ENCODE results near the gene KLHL30.
A peak's percentile ranks its signal among the peaks of the same experiment; 100 is the strongest.

KLHL30 gene

GRCh38 chr2:238135601-238136150 is 2.8 kb upstream of the KLHL30 start:
- Histone ChIP-seq H3K9ac (no peak overlapping the region), H3K9me3 (replicated peaks in 1 of 11) (no peaks in the 10 kb centered on the region), H3K27me3 (peaks cover 0 to 14% (median 0%) of the 10 kb centered on the region in 11 experiments; a peak in 8 of 22 replicates), H3K27ac (peak overlapping the region in 1 of 11 experiments; percentile 22; a peak in 1 of 22 replicates), H3K4me2 (no peak overlapping the region), H4K20me1 (peaks cover 0 to 5% (median 0%) of the 10 kb centered on the region in 11 experiments; a peak in 2 of 22 replicates), H3K4me1 (peaks cover 68 to 89% (median 81%) of the 10 kb centered on the region in 10 experiments), H3K36me3 (0 out of 22 replicates have a peak, but pooled peaks cover 0 to 4% (median 0%) of the 10 kb centered on the region in 11 experiments), H3K4me3 (no peak overlapping the region)
- TF ChIP-seq Cebpa-rat (IDR thresholded peaks at IDR 0.05), result no peak

GRCh38 chr2:238136820-238137537 is 1.5 kb upstream of the KLHL30 start:
- Histone ChIP-seq H3K27ac (peak overlapping the region in 7 of 11 experiments; percentile 7 to 74 (median 20); a peak in 9 of 22 replicates), H3K4me2 (peak overlapping the region; percentile 86 to 98 (median 95)), H3K4me1 (peaks cover 69 to 89% (median 81%) of the 10 kb centered on the region in 10 experiments), H3K36me3 (0 out of 22 replicates have a peak, but pooled peaks cover 0 to 10% (median 0%) of the 10 kb centered on the region in 11 experiments), H3K4me3 (no peak overlapping the region), H4K20me1 (peaks cover 0 to 18% (median 0%) of the 10 kb centered on the region in 11 experiments; a peak in 4 of 22 replicates), H3K27me3 (peaks cover 0 to 1% (median 0%) of the 10 kb centered on the region in 11 experiments; a peak in 1 of 22 replicates), H3K9ac (peak overlapping the region in 1 of 11 experiments; percentile 19; a peak in 2 of 22 replicates), H3K9me3 (replicated peaks in 1 of 11) (no peaks in the 10 kb centered on the region)
- peak in 7 of 11 experiments; percentile 21 to 92 (median 86); a peak in 11 of 22 replicates for TF ChIP-seq Cebpa-rat (IDR thresholded peaks at IDR 0.05)

GRCh38 chr2:238137885-238138284 is 583 bp upstream of the KLHL30 start:
- no peak for TF ChIP-seq Cebpa-rat (IDR thresholded peaks at IDR 0.05)
- H3K9ac ChIP-seq, result peak overlapping the region in 8 of 11 experiments; percentile 55 to 76 (median 72); a peak in 10 of 22 replicates
- 0 out of 22 replicates have a peak, but pooled peaks cover 0 to 10% (median 0%) of the 10 kb centered on the region in 11 experiments for H3K36me3 ChIP-seq
- peaks cover 76 to 89% (median 81%) of the 10 kb centered on the region in 10 experiments for H3K4me1 ChIP-seq
- no peaks in the 10 kb centered on the region for H3K9me3 ChIP-seq (replicated peaks in 1 of 11)
- peaks cover 0 to 27% (median 0%) of the 10 kb centered on the region in 11 experiments; a peak in 4 of 22 replicates for H4K20me1 ChIP-seq
- peak overlapping the region in 10 of 11 experiments; percentile 60 to 74 (median 67); a peak in 15 of 22 replicates for H3K27ac ChIP-seq
- no peaks in the 10 kb centered on the region for H3K27me3 ChIP-seq
- H3K4me2 ChIP-seq, result peak overlapping the region; percentile 86 to 98 (median 95)
- H3K4me3 ChIP-seq, result peak overlapping the region in 2 of 10 experiments; percentile 37 to 68; a peak in 3 of 20 replicates

- Histone ChIP-seq H4K20me1 (peaks cover 0 to 40% (median 0%) of the 10 kb centered on the region in 11 experiments; a peak in 4 of 22 replicates), H3K9me3 (replicated peaks in 1 of 11) (no peaks in the 10 kb centered on the region), H3K36me3 (0 out of 22 replicates have a peak, but pooled peaks cover 0 to 10% (median 0%) of the 10 kb centered on the region in 11 experiments), H3K27me3 (no peaks in the 10 kb centered on the region), H3K9ac (peak overlapping the region; percentile 55 to 82 (median 73)), H3K4me1 (peaks cover 79 to 89% (median 82%) of the 10 kb centered on the region in 10 experiments), H3K4me3 (peak overlapping the region; percentile 26 to 68 (median 42)), H3K4me2 (peak overlapping the region; percentile 86 to 98 (median 95)), H3K27ac (peak overlapping the region; percentile 60 to 74 (median 68); a peak in 21 of 22 replicates)
- TF ChIP-seq Cebpa-rat (IDR thresholded peaks at IDR 0.05), result no peak
Observed at GRCh38 chr2:238139196-238140039, 950 bp downstream of the KLHL30 start.

GRCh38 chr2:238140040-238140439 is 1.6 kb downstream of the KLHL30 start:
- peak overlapping the region in 10 of 11 experiments; percentile 86 to 98 (median 96); a peak in 18 of 22 replicates for H3K4me2 ChIP-seq

GRCh38 chr2:238140721-238141540 is 2.5 kb downstream of the KLHL30 start:
- peaks cover 79 to 99% (median 95%) of the 10 kb centered on the region in 10 experiments for H3K4me1 ChIP-seq
- H4K20me1 ChIP-seq, result peaks cover 0 to 55% (median 0%) of the 10 kb centered on the region in 11 experiments; a peak in 4 of 22 replicates
- H3K27me3 ChIP-seq, result no peaks in the 10 kb centered on the region
- H3K9me3 ChIP-seq (replicated peaks in 1 of 11), result no peaks in the 10 kb centered on the region
- TF ChIP-seq Cebpa-rat (IDR thresholded peaks at IDR 0.05), result no peak
- peak overlapping the region; percentile 30 to 97 (median 86); a peak in 21 of 22 replicates for H3K4me2 ChIP-seq
- H3K9ac ChIP-seq, result peak overlapping the region in 2 of 11 experiments; percentile 13 to 16; a peak in 4 of 22 replicates
- no peak overlapping the region for H3K4me3 ChIP-seq
- H3K36me3 ChIP-seq, result 0 out of 22 replicates have a peak, but pooled peaks cover 0 to 10% (median 0%) of the 10 kb centered on the region in 11 experiments
- H3K27ac ChIP-seq, result no peak overlapping the region

More at GRCh38 chr2:238140040-238140439, 1.6 kb downstream of the KLHL30 start:
- Histone ChIP-seq H4K20me1 (peaks cover 0 to 46% (median 0%) of the 10 kb centered on the region in 11 experiments; a peak in 4 of 22 replicates), H3K9me3 (replicated peaks in 1 of 11) (no peaks in the 10 kb centered on the region), H3K9ac (no peak overlapping the region), H3K27me3 (no peaks in the 10 kb centered on the region), H3K36me3 (0 out of 22 replicates have a peak, but pooled peaks cover 0 to 10% (median 0%) of the 10 kb centered on the region in 11 experiments), H3K27ac (no peak overlapping the region), H3K4me3 (no peak overlapping the region), H3K4me1 (peaks cover 79 to 94% (median 86%) of the 10 kb centered on the region in 10 experiments)
- TF ChIP-seq Cebpa-rat (IDR thresholded peaks at IDR 0.05), result no peak
